ENCODE data around the gene EP400. TPM values are rescaled to one million over a fixed set of nuclear protein-coding genes. Genes with fewer than 3 reads are reported as not detected.

EP400 gene
- total RNA-seq, 1 donor from 2014 or later = 66.5 TPM

DNA sequence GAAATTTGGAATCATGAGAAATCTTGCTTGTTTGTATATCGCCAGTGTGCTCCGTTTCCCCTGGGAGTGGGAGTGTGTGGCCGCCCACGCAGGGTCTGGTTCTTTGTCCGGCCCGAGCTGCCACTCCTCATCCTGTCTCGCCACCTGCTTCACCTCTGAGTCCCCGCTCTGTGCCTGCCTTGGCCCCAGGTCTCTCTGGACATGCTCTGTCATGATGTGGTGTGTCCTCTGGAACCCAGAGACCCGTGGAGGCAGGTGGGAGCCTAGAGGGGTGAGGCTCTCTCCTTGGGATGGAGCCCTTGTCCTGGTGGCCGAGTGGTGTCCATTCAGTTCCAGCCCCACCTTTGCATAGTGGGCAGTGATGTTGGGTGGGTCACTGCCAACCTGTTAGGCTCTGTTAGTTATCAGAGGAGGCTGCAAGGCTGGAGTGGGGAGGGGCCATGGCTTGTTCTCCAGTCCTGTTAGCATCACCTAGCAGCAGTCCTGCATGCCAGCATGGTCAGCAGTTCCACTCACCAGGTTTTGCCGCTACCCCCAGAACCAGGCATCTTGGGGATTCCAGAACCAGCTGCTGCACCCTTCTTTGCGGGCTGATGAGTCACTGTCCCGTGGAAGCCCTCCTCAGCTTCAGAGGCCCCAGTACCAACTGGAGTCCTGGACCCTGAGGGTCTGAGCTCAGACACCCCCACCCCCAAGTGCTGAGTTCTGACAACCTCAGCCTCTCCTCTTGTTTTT, 76.5 kb downstream of the EP400 start:
- Mint-ChIP-seq H3K36me3 (ENCODE audit: low read depth) (peaks cover 61% of the 10 kb centered on the region), H3K4me3 (no peak overlapping the region), H3K27me3 (no peaks in the 10 kb centered on the region), H3K27ac (no peak overlapping the region), H3K4me1 (no peaks in the 10 kb centered on the region), H3K9me3 (no peaks in the 10 kb centered on the region)
- intact Hi-C loops (cut with micrococcal nuclease) = no loop called here
- no peak for DNase-seq

DNA sequence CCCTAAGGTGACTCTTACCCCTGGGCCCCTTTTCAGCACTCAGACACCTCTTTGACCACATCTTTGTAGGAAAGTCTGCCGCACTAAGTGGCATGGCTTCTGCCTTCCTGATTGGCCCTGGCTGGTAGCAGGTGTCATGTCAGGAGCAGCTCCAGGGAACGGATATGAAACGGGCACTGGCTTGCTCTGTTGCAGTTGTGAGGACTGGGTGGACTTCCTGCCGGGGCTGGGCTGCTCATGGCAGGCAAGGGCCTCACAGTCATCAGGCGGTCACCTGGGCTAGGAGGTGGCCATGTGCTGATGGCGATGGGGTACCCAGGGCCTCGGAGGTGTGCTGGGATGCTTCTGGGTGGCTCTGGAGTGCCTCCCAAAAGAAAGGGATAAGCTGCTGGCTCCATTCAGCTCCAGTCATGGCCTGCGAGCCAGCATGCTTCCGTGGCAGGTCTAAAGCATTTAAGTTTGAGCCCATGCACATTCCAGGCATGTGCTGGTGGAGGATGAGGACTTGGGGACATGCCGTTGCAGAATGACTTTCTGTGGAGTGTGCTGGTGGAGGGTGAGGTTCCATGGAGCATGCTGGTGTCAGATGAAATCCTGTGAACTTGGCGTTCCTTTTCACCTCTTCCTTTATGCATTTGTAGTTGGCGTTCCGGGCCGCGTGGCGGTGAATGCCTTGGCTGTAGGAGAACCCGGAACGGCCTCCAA, 77.2 kb downstream of the EP400 start:
- Mint-ChIP-seq H3K4me1 (no peaks in the 10 kb centered on the region), H3K4me3 (no peak overlapping the region), H3K27ac (no peak overlapping the region), H3K27me3 (no peaks in the 10 kb centered on the region), H3K36me3 (ENCODE audit: low read depth) (peaks cover 58% of the 10 kb centered on the region), H3K9me3 (no peaks in the 10 kb centered on the region)
- no peak for DNase-seq
- intact Hi-C loops (cut with micrococcal nuclease) = no loop called here

DNA sequence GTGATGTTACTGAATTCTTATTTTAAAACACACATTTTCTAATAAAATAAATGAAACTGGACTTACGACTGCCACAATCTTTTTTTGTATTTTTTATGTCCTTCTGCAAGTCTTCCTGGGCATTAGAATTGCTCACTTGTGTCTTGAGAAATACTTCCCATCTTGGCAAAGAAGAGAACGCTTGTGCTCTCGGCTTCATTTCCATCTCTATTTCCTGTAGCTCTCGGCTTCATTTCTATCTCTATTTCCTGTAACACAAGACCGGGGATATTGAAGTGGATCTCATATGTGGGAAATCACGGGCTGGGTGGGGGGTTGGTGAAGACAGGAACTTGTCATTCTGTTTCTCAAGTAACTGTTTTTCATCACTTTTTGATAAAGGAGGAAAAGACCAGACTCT, 77.9 kb downstream of the EP400 start:
- H3K4me1 Mint-ChIP-seq = no peaks in the 10 kb centered on the region
- H3K27ac Mint-ChIP-seq = no peak overlapping the region
- peaks cover 57% of the 10 kb centered on the region for H3K36me3 Mint-ChIP-seq (ENCODE audit: low read depth)
- intact Hi-C loops (cut with micrococcal nuclease) = no loop called here
- no peaks in the 10 kb centered on the region for H3K9me3 Mint-ChIP-seq
- H3K4me3 Mint-ChIP-seq = no peak overlapping the region
- no peaks in the 10 kb centered on the region for H3K27me3 Mint-ChIP-seq
- no peak for DNase-seq

DNA sequence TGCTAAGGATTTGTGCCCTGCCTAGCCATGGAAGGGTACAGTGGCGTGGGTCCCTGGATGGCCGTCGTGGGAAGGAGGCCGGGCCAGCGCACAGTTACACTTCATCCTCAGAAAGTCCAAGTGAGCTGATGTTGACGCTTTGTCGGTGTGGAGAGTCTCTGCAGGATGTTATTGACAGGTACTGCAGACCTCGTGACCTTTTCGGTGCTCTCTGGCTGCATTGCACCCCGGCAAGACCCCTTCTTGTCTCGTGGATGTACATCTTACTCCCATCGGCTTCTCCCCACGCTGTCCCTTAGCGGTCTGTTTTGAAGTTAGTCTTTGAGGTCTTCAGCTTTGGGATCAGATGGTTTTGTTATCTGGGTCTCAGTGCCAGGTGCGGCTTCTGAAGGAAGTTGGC, 78.4 kb downstream of the EP400 start:
- Mint-ChIP-seq H3K9me3 (no peaks in the 10 kb centered on the region), H3K27ac (no peak overlapping the region), H3K4me1 (no peaks in the 10 kb centered on the region), H3K27me3 (no peaks in the 10 kb centered on the region), H3K4me3 (no peak overlapping the region), H3K36me3 (ENCODE audit: low read depth) (peaks cover 57% of the 10 kb centered on the region)
- intact Hi-C loops (cut with micrococcal nuclease) = no loop called here
- DNase-seq = no peak

DNA sequence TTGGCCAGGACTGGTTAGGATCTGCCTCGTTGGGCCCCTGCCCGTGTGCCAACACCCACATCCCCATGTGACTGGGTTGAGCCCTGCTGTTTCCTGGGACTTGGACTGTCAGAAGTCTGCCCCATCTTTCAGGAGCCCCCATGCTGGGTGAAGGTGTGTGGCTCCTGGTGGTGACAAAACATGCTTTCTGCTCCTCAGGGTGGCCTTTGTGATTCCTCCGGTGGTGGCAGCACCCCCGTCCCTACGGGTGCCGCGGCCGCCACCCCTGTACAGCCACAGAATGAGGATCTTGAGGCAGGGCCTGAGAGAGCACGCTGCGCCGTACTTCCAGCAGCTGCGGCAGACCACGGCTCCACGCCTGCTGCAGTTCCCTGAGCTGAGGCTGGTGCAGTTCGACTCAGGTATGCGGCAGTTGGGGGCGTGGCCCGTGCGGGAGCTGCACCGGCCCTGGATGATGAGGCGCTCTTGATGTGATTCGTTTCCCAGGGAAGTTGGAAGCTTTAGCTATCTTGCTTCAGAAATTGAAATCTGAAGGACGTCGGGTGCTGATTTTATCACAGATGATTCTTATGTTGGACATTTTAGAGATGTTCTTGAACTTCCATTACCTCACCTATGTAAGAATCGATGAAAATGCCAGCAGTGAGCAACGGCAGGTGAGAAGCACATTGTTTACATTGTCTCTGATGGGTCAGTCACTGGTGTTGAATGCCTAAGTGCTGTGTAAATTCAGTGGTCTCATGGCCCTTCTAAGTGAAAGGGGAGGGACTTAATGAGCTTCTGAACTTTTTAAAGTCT, 80.0 kb downstream of the EP400 start:
- intact Hi-C loops (cut with micrococcal nuclease) = no loop called here
- Mint-ChIP-seq H3K4me1 (no peaks in the 10 kb centered on the region), H3K27me3 (no peaks in the 10 kb centered on the region), H3K27ac (no peak overlapping the region), H3K9me3 (no peaks in the 10 kb centered on the region), H3K4me3 (no peak overlapping the region), H3K36me3 (ENCODE audit: low read depth) (peaks cover 58% of the 10 kb centered on the region)
- no peak for DNase-seq

DNA sequence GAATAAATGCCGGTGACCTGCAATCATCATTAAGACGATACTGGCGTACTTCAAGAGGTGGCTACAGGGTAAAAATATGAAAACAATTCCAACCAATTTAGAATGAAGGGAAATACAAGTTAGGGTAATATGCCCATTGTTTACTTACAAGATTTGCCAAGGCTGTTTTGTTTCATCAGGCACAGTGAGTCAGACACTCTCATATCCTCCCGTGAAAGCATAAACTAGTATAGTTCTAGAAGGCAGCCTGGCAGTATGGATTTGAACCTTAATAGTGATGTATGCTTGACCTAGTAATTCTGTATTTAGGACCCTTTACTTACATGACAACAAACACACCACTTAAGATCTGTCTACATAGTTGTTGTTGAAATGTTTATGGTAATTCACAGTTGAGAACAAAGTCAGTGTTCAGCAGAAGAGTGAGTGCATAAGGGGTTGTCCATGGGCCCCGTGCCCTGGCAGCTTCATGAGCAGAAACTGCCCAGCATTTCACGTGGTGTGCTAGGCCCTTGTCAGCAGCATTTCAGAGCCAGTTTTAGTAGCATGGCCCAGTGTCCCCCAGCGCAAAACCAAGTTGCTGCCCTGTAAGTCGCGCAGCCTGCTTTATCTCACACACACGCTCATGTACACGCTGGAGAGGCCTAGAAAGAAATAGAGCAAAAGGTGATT, 80.8 kb downstream of the EP400 start:
- Mint-ChIP-seq H3K36me3 (ENCODE audit: low read depth) (peaks cover 60% of the 10 kb centered on the region), H3K9me3 (no peaks in the 10 kb centered on the region), H3K27me3 (no peaks in the 10 kb centered on the region), H3K4me3 (no peak overlapping the region), H3K27ac (no peak overlapping the region), H3K4me1 (no peaks in the 10 kb centered on the region)
- intact Hi-C loops (cut with micrococcal nuclease) = no loop called here
- DNase-seq = no peak

DNA sequence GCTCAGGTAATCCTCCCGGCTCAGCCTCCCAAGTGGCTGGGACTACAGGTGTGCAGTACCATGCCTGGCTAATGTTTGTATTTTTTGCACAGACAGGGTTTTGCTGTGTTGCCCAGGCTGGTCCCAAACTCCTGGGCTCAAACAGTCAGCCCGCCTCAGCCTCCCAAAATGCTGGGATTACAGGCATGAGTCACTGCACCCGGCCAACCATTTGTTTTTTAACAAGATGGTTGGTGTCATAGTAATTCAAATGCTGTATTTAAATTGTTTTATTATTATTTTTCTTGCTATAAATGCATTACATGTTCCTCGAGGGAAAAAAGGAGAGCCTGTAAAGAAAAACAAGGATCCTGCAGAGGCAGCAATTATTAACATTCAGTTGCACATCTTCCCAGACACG, 83.9 kb downstream of the EP400 start:
- Mint-ChIP-seq H3K4me3 (no peak overlapping the region), H3K27me3 (no peaks in the 10 kb centered on the region), H3K4me1 (no peaks in the 10 kb centered on the region), H3K36me3 (ENCODE audit: low read depth) (peaks cover 65% of the 10 kb centered on the region), H3K9me3 (no peaks in the 10 kb centered on the region), H3K27ac (no peak overlapping the region)
- intact Hi-C loops (cut with micrococcal nuclease) = no loop called here
- no peak for DNase-seq

DNA sequence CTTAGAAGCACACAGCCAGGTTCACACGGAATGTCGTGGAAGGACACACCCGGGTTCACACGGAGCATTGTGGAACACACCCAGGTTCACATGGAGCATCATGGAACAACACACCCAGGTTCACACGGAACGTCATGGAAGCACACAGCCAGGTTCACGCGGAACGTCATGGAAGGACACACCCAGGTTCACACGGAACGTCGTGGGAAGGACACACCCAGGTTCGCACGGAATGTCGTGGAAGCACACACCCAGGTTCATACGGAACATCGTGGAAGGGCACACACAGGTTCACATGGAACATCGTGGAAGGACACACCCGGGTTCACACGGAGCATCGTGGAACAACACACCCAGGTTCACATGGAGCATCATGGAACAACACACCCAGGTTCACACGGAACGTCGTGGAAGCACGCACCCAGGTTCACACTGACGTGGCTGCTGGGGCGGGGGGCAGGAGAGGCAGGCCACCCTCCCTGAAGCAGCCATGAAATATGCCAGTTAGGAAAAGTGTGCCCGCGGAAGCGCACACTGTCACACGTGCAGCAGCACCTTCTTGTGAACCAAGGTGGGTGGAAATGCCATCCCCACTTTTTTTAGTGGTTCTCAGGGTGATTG, 86.4 kb downstream of the EP400 start:
- Mint-ChIP-seq H3K9me3 (no peaks in the 10 kb centered on the region), H3K27me3 (no peaks in the 10 kb centered on the region), H3K4me3 (no peak overlapping the region), H3K4me1 (no peaks in the 10 kb centered on the region), H3K36me3 (ENCODE audit: low read depth) (peaks cover 58% of the 10 kb centered on the region), H3K27ac (no peak overlapping the region)
- no peak for DNase-seq
- intact Hi-C loops (cut with micrococcal nuclease) = no loop called here

DNA sequence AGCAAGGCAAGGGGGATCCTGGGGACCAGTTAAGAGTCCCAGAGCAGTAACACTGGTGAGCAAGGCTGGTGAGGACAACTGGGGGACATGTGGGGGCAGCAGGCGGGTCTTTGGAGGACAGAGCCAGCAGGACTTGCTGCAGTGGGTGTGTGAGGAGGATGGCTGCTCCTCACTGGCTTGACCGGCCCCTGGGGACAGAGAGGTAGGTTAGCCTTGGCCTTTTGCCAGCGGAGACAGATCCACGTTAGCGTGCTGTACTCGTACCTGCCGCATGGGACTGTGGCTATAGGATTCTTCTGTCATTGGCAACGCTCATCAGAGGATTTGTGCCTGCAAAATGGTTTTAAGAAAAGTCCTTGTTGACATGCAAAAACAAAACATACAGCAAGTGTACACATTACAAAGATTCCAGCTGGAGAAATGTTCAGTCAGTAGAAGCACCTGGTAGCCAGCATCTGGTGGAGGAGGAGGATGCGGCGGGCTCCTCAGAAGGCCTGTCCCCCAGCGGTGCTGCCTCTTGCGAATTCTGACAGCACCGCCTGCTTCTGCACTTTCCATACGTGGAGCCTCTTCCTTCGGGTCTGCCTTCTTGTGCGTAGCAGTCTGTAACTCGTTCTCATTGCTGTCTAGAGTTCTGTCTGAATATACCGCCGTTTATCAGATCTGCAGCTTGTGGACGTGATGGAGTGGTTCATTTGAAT, 91.3 kb downstream of the EP400 start:
- Mint-ChIP-seq H3K4me3 (no peak overlapping the region), H3K36me3 (ENCODE audit: low read depth) (peaks cover 51% of the 10 kb centered on the region), H3K9me3 (no peaks in the 10 kb centered on the region), H3K27me3 (no peaks in the 10 kb centered on the region), H3K27ac (no peak overlapping the region), H3K4me1 (peaks cover 2% of the 10 kb centered on the region)
- intact Hi-C loops (cut with micrococcal nuclease) = no loop called here
- no peak for DNase-seq

DNA sequence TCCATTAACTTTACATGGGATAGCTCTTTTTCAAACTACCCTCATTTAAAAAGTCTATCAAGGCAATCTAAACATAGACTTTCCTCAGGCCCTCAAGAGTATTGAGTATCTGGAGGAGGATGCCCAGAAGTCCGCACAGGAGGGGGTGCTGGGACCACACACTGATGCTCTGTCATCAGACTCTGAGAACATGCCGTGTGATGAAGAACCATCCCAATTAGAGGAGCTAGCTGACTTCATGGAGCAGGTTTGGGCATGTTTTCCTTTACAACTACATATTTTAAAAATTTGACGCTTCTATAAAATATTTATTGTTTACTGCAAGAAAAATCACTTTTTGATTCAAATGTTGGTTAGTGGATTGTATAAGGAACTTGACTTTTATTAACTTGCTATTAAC, 93.5 kb downstream of the EP400 start:
- Mint-ChIP-seq H3K9me3 (no peaks in the 10 kb centered on the region), H3K4me3 (no peak overlapping the region), H3K36me3 (ENCODE audit: low read depth) (peaks cover 50% of the 10 kb centered on the region), H3K27ac (no peak overlapping the region), H3K4me1 (peaks cover 2% of the 10 kb centered on the region), H3K27me3 (no peaks in the 10 kb centered on the region)
- no peak for DNase-seq
- intact Hi-C loops (cut with micrococcal nuclease) = no loop called here

DNA sequence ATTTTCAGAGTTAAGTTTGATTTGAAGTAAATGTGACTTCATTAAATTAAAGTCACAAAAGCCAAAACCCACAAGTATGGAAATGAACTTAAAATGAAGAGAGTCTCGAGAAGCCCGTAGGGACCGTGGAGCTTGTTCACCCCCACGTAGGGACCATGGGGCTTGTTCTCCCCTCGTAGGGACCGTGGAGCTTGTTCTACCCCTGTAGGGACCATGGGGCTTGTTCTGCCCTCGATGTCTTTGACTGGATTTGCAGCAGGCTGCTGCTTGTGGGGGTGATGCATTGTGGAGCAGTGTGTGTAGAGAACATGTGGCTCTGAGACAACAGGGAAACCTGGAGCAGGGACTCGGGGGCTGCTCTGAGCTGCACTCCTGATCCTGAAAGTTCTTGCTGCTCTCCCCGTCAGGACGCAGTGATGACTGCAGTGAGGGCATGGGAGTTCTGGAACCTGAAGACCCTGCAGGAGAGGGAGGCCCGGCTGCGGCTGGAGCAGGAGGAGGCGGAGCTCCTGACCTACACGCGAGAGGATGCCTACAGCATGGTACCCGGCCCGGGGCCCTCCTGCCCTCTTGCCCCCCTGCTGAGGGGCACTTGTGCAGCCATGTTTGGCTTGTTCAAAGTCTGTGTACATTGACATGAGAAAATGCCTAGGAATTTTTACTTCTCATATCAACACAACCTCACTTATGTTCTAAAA, 94.2 kb downstream of the EP400 start:
- H3K4me1 Mint-ChIP-seq = peaks cover 2% of the 10 kb centered on the region
- no peak overlapping the region for H3K4me3 Mint-ChIP-seq
- intact Hi-C loops (cut with micrococcal nuclease) = no loop called here
- no peak overlapping the region for H3K27ac Mint-ChIP-seq
- H3K36me3 Mint-ChIP-seq (ENCODE audit: low read depth) = peaks cover 49% of the 10 kb centered on the region
- no peaks in the 10 kb centered on the region for H3K27me3 Mint-ChIP-seq
- no peaks in the 10 kb centered on the region for H3K9me3 Mint-ChIP-seq
- no peak for DNase-seq

DNA sequence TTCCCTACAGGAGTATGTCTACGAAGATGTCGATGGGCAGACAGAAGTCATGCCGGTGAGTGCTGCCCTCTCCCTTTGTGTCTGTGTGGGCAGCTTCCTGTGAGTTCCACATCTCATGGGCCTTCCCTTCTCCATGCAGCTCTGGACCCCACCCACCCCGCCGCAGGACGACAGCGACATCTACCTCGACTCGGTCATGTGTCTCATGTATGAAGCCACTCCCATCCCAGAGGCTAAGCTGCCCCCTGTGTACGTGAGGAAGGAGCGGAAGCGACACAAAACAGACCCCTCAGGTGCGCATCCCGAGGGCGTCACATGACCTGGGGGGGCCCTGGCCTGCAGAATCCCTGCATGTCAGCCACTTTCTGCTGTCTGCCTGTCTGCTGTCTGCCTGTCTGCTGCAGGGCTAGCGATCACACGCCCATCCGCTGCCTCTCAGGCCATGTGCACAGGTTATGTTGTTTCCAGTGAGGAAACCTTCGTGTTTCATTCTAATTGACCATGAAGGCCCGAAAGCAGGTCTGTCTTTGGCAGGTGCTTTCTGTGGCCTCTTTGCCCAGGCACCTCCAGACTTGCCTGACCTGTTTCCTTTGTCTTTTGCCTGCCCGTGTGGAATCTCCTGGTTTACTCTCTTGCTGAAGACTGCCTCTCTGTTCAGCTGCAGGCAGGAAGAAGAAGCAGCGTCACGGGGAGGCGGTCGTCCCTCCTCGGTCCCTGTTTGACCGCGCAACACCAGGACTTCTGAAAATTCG, 95.1 kb downstream of the EP400 start:
- intact Hi-C loops (cut with micrococcal nuclease) = no loop called here
- Mint-ChIP-seq H3K36me3 (ENCODE audit: low read depth) (peaks cover 52% of the 10 kb centered on the region), H3K9me3 (no peaks in the 10 kb centered on the region), H3K27ac (no peak overlapping the region), H3K4me1 (peaks cover 2% of the 10 kb centered on the region), H3K27me3 (no peaks in the 10 kb centered on the region), H3K4me3 (no peak overlapping the region)
- DNase-seq = no peak

Data from activated CD4-positive, alpha-beta T cell treated with anti-CD3 and anti-CD28 coated beads, Interleukin-2, amount 10 ng/mL, durations not matched to agents 24 days and 14 days (primary cell).